ENCODE measurements around the gene KCNJ14. TPM values are rescaled to one million over a fixed set of nuclear protein-coding genes. Genes with fewer than 3 reads are reported as not detected.

KCNJ14 gene
- polyA plus RNA-seq, 1 donor from 2014 or later, result 1.1 TPM

GRCh38 chr19:48510421-48511268 is 55.3 kb downstream of the KCNJ14 start:
- H2AFZ ChIP-seq (ENCODE audit: low read depth, low read length), result no peak overlapping the region

GRCh38 chr19:48511321-48511731 is 56.0 kb downstream of the KCNJ14 start:
- H3K4me2 ChIP-seq (ENCODE audit: low read length), result peak overlapping the region; percentile 30

More at GRCh38 chr19:48510421-48511268, 55.3 kb downstream of the KCNJ14 start:
- Histone ChIP-seq H3K79me2 (replicated peaks; ENCODE audit: insufficient read depth, low read length) (peaks cover 10% of the 10 kb centered on the region), H4K20me1 (ENCODE audit: insufficient read depth) (no peaks in the 10 kb centered on the region), H3K4me2 (ENCODE audit: low read length) (peak overlapping the region; percentile 92), H3K9me3 (ENCODE audit: low read length) (no peaks in the 10 kb centered on the region), H3K9ac (ENCODE audit: low read length) (peak overlapping the region; percentile 94), H3F3A (ENCODE audit: insufficient read depth, low read length, poor library complexity, severe bottlenecking) (no peaks in the 10 kb centered on the region), H3K36me3 (ENCODE audit: insufficient read depth, low read length) (no peaks in the 10 kb centered on the region), H3K27me3 (ENCODE audit: insufficient read depth, low read depth, low read length) (no peaks in the 10 kb centered on the region), H3K4me3 (ENCODE audit: low read length) (peak overlapping the region; percentile 74), H3K9me2 (ENCODE audit: insufficient read depth, low read length) (no peaks in the 10 kb centered on the region), H3K27ac (ENCODE audit: low read length) (peak overlapping the region; percentile 94)
- peak; percentile 13 for TF ChIP-seq CTCF (IDR thresholded peaks at IDR 0.05; ENCODE audit: poor library complexity, severe bottlenecking)
- TF ChIP-seq RAD21 (conservative IDR thresholded peaks at IDR 0.05), result no peak
- peak; percentile 36 for TF ChIP-seq MXI1 (conservative IDR thresholded peaks at IDR 0.05; ENCODE audit: poor library complexity, severe bottlenecking)
- no peak for TF ChIP-seq SMC3 (conservative IDR thresholded peaks at IDR 0.05; ENCODE audit: poor library complexity)

GRCh38 chr19:48511800-48512503 is 56.6 kb downstream of the KCNJ14 start, which contains the start of gene LMTK3:
TSS of gene LMTK3 (minus strand) at chr19:48511835. CDS start at chr19:48511576, 259 bp downstream.
- H3K79me2 ChIP-seq (replicated peaks; ENCODE audit: insufficient read depth, low read length), result peaks cover 10% of the 10 kb centered on the region
- H3K4me2 ChIP-seq (ENCODE audit: low read length), result peak within 1 kb of the TSS; percentile 92
- H2AFZ ChIP-seq (ENCODE audit: low read depth, low read length), result peak within 1 kb of the TSS; percentile 65
- no peaks in the 10 kb centered on the region for H4K20me1 ChIP-seq (ENCODE audit: insufficient read depth)
- no peaks in the 10 kb centered on the region for H3K36me3 ChIP-seq (ENCODE audit: insufficient read depth, low read length)
- H3K4me3 ChIP-seq (ENCODE audit: low read length), result peak within 1 kb of the TSS; percentile 74
- no peaks in the 10 kb centered on the region for H3K9me2 ChIP-seq (ENCODE audit: insufficient read depth, low read length)
- H3K9ac ChIP-seq (ENCODE audit: low read length), result peak within 1 kb of the TSS; percentile 94
- TF ChIP-seq CTCF (IDR thresholded peaks at IDR 0.05; ENCODE audit: poor library complexity, severe bottlenecking) (no peak), REST (IDR thresholded peaks at IDR 0.05; ENCODE audit: borderline replicate concordance) (peak; percentile 76), EP300 (conservative IDR thresholded peaks at IDR 0.05; ENCODE audit: poor library complexity, severe bottlenecking) (peak; percentile 62), MXI1 (conservative IDR thresholded peaks at IDR 0.05; ENCODE audit: poor library complexity, severe bottlenecking) (peak; percentile 83), POLR2AphosphoS5 (IDR thresholded peaks at IDR 0.05) (peak; percentile 87), SMC3 (conservative IDR thresholded peaks at IDR 0.05; ENCODE audit: poor library complexity) (no peak)
- no peaks in the 10 kb centered on the region for H3K9me3 ChIP-seq (ENCODE audit: low read length)
- peak within 1 kb of the TSS; percentile 94 for H3K27ac ChIP-seq (ENCODE audit: low read length)
- H3K27me3 ChIP-seq (ENCODE audit: insufficient read depth, low read depth, low read length), result no peaks in the 10 kb centered on the region
- no peaks in the 10 kb centered on the region for H3F3A ChIP-seq (ENCODE audit: insufficient read depth, low read length, poor library complexity, severe bottlenecking)

More at GRCh38 chr19:48511321-48511731, 56.0 kb downstream of the KCNJ14 start:
- Histone ChIP-seq H3K36me3 (ENCODE audit: insufficient read depth, low read length) (no peaks in the 10 kb centered on the region), H3K9ac (ENCODE audit: low read length) (peak overlapping the region; percentile 94), H3K9me3 (ENCODE audit: low read length) (no peaks in the 10 kb centered on the region), H3K9me2 (ENCODE audit: insufficient read depth, low read length) (no peaks in the 10 kb centered on the region), H3K27me3 (ENCODE audit: insufficient read depth, low read depth, low read length) (no peaks in the 10 kb centered on the region), H3K4me3 (ENCODE audit: low read length) (peak overlapping the region; percentile 74), H3F3A (ENCODE audit: insufficient read depth, low read length, poor library complexity, severe bottlenecking) (no peaks in the 10 kb centered on the region), H3K27ac (ENCODE audit: low read length) (peak overlapping the region; percentile 94), H3K79me2 (replicated peaks; ENCODE audit: insufficient read depth, low read length) (peaks cover 10% of the 10 kb centered on the region), H4K20me1 (ENCODE audit: insufficient read depth) (no peaks in the 10 kb centered on the region), H2AFZ (ENCODE audit: low read depth, low read length) (peak overlapping the region; percentile 65)
- TF ChIP-seq TAF1 (IDR thresholded peaks at IDR 0.05; ENCODE audit: low read depth) (peak; percentile 4), POLR2AphosphoS5 (IDR thresholded peaks at IDR 0.05) (no peak)
